ENCODE results near the gene BTBD9.
"Not testable (repeated sequence)": the region's sequence is repeated elsewhere in the genome, so short reads cannot be mapped to it uniquely, and the experiment has no call there.

The BTBD9 gene

GRCh38 chr6:38370653-38371601, 268.8 kb downstream of the BTBD9 start:
- no peak for DNase-seq

- DNase-seq, result no peak
These were observed 272.5 kb downstream of the BTBD9 start for GRCh38 chr6:38367231-38367630.

DNA sequence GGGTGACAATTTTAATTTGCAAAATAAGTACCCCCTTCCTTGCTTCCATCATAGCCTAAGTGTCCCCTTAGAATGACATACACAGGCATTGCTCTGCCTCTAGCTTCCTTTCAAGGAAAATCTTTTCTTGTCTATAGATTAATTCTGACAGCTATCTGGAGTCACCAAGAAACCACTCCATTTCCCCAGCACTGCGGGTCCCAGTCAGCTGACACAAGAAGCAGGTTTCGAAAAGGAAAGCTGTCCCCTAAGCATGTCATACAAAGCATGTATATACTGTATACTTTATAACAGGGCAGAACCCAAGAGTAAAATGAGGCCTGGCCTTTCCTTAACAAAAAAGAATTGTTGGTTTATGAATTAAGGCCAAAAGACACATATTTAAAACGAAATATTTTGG, 273.5 kb downstream of the BTBD9 start:
- no peak for DNase-seq

GRCh38 chr6:38364775-38365174, 275.0 kb downstream of the BTBD9 start:
- no peak for DNase-seq

- DNase-seq, result no peak
These were observed 275.6 kb downstream of the BTBD9 start for GRCh38 chr6:38364127-38364526.

DNA sequence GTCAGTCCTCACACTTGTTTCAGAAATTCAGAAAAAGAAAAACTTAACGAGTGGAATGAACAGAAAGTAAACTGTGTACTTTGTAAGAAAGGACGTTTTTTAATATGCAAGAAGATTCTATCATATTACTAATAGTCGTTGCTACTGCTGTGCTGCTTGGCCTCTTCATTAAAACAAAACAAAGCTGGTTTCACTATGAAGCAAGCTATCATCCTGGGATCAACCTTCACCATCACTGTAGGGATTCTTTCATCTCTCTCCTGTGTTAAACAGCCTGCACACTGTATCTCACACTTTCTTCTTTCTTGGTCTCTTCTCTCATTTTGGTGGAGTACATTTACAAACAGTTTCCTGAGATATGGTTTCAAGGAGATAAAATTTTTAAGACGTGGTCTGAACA, 284.2 kb downstream of the BTBD9 start:
- DNase-seq, result no peak

- no peak for DNase-seq
These were observed 284.8 kb downstream of the BTBD9 start for GRCh38 chr6:38354905-38355304.

- no peak for DNase-seq
These were observed 285.7 kb downstream of the BTBD9 start for GRCh38 chr6:38354037-38354381.

- no peak for DNase-seq
These were observed 286.3 kb downstream of the BTBD9 start for GRCh38 chr6:38353310-38354036.

GRCh38 chr6:38352636-38353035, 287.1 kb downstream of the BTBD9 start:
- DNase-seq, result no peak

DNA sequence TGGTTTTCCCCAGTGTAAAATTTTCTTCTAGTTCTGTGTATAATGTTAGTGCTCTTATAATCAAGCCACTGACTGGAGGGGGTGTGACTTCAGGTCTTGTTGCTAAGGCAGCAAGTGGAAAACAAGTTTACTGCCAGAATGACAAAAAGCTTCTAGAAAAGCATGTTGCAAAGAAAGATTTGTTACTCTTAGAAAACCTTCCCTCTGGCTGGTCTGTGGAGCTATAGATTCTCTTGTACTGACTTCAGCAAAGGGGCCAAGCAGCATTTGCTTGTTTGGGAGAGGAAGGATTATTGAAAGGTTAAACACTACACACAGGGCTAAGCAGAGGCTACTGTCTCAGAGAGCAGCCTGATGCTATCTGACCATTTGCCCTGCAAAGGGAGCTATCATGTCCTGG, 288.8 kb downstream of the BTBD9 start:
- no peak for DNase-seq

DNA sequence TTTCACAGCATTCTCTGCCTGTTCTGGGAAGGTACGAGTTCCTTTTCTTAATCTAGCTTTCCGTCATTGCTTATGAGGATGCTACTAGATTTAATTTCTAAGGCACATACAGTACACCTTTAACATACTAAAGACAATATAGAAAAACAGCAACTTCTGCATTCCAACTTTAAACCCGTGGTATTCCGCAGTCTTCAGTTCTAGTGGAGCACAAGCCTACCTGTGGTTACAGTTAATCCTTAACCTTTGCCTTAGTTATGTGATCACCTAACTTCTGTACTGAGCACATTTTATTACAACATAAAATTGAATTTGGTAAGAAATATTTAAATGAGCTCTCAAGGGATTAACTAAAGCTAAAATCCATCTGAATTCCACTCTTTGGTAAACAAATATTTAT, 289.5 kb downstream of the BTBD9 start:
- DNase-seq, result no peak

- no peak for DNase-seq
These were observed 289.9 kb downstream of the BTBD9 start for GRCh38 chr6:38349795-38350194.

DNA sequence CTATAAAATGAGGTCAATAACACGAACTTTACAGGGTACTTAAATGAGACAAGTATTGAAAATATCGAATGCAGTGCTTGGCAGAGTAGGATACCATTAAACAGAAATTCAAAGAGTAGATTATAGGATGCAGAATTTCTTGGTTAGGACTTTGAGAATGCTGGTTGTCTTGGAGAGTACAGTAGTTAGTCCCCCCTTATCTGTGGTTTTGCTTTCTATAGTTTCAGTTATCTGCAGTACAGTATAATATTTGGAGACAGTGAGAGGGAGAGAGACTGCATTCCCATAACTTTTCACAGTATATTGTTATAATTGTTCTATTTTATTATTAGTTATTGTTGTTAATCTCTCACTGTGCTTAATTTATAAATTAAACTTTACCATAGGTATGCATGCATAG, 290.5 kb downstream of the BTBD9 start:
- DNase-seq, result no peak

DNA sequence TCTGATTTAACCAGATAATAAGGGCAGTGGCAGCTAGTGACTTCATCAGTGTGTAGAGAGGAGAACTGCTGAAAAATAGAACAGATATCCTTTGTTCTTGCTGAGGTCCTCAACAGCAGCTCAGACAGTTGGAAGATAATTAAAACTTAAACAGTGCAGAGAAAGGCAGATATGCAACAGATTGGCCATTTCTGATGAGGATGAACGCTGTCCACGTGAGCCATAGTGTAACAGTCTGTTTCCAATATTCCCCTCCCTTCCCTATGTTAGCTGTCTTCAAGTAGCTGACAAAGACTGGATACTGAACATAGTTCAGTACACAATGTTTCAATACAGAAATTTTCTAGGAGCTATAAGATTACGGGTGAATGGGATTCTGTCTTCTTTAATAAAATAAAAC, 291.4 kb downstream of the BTBD9 start:
- DNase-seq, result no peak

DNA sequence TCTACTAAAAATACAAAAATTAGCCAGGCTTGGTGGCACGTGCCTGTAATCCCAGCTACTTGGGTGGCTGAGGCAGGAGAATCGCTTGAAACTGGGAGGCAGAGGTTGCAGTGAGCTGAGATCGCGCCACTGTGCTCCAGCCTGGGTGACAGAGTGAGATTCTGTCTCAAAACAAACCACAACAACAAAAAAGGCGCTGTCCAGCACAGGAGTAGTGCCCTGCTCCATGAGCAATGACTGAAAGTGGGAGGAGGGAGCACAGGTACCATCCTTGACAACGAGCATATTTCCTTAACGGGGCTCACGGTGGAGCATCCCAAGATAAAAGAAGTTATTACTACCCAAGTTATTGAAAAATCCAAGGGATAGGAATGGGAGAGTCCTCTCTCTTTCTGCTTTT, 291.9 kb downstream of the BTBD9 start:
- not testable (repeated sequence) for DNase-seq

DNA sequence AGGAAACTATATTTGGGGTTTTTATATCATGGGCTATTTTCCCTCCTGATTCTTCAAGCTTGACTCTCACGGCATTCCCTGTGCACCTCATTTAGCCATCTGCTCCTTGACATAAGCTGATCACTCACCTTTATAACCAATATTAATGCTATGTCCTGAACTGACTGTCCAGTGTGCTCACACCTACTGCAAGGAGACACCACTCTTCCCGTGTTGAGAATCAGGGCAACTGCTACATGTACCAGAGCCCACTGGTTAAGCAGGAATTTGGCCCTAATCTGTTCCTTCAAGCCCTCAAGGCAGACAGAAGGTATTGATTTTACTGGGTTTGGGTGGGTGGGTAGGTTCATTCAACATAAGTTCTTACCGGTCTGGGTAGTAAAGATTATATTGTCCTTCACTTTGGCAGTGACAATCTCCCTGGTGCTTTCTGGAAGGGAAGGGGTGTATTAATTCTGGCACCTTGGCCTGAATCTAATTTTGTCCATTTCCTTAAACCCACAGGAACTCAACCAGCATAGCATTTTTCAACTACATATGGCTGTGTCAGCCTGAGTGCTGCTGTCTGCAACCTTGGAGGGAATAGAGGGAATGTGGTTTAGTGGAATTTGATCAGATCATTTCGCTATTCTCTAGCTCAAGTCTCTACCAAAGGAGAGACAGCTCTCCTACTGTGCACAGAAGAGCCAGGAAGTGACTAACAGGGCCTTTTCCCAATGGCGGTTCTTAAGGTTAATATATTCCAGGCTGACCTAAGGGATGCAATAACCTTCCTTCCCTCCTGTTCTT, 293.2 kb downstream of the BTBD9 start:
- DNase-seq, result no peak

DNA sequence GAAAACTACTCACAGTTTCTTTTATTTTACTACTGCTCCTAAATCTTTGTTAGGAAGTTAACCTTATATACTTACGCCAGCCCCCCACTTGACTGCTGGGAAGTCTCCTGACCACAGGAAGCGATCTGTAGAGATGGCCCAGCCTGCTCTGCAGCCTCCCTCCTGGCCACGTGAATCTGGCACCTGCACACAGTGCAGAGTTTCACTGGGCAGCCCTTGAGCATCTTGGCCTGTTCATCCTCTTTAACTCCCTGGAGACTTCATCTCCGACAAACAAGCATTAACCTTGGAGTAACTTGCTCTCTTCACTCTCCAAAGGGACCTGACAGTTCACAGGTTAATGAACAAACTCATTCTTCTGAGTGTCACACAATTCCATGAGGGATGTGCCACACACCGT, 294.1 kb downstream of the BTBD9 start:
- DNase-seq, result no peak

DNA sequence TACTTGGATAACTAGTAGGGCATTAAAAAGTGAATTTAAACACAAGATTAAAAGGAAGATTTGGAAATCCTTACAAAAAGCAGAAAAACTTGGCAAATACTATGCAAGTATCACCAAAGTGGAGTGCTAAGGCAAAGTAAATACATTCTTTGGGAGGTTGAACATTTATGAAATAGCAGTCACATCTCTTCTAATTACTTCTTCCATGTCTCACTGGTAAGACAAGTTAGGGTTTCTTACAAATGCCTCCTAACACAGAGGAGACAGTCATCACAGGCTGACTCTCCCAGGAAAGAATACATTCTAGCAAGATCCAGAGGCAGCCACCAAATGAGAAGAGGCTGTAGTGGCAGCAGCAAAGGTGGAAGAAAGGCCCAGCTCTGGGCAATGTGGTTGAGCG, 298.2 kb downstream of the BTBD9 start:
- no peak for DNase-seq

GRCh38 chr6:38339914-38340313, 299.8 kb downstream of the BTBD9 start:
- no peak for DNase-seq

GRCh38 chr6:38337819-38338465, 301.8 kb downstream of the BTBD9 start:
- no peak for DNase-seq

DNA sequence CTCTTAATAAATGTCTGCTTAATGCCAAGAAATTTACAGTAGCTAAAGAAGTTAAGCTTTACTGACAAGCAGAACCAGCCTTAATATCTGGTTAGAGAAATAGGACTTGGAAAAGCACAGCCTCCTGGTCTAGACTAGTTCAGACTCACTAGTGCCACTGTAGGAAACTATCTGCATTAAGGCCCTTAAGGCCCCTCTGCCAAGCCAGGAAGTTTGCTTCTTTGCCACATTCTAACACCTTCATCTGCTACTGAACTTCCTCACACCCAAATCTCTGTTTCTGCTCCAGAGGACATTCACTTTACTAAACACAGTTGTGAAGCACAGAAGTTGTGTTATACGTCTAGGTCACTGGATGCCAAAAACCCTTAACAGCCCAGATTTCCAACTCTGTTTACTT, 302.8 kb downstream of the BTBD9 start:
- no peak for DNase-seq

- DNase-seq, result no peak
These were observed 312.9 kb downstream of the BTBD9 start for GRCh38 chr6:38326837-38327236.

Measured in CD4-positive, alpha-beta T cell treated with Interleukin-6 for 4 hours (primary cell).